Measurements from ENCODE around the gene CAND2.

Gene CAND2

GRCh38 chr3:12759097-12759679, 37.3 kb upstream of the CAND2 start, which contains the start of gene TMEM40:
TMEM40 (minus strand) TSS chr3:12759259; CDS start chr3:12749832, 9,427 bp downstream.
- no peak for FAIRE-seq
- DNase-seq (ENCODE audit: insufficient read length, low spot score) = no peak
- no peak for TF ChIP-seq CTCF (IDR thresholded peaks at IDR 0.05; ENCODE audit: insufficient read depth, missing control alignments)

GRCh38 chr3:12759693-12760565, 36.6 kb upstream of the CAND2 start:
- TF ChIP-seq CTCF (IDR thresholded peaks at IDR 0.05; ENCODE audit: insufficient read depth, missing control alignments) = no peak
- DNase-seq (ENCODE audit: insufficient read length, low spot score) = no peak
- no peak for FAIRE-seq

- FAIRE-seq = no peak
- TF ChIP-seq CTCF (IDR thresholded peaks at IDR 0.05; ENCODE audit: insufficient read depth, missing control alignments) = no peak
These were observed 32.2 kb upstream of the CAND2 start for GRCh38 chr3:12764171-12764776.

GRCh38 chr3:12766541-12766940, 29.9 kb upstream of the CAND2 start:
- TF ChIP-seq CTCF (IDR thresholded peaks at IDR 0.05; ENCODE audit: insufficient read depth, missing control alignments) = no peak
- no peak for DNase-seq (ENCODE audit: insufficient read length, low spot score)
- FAIRE-seq = no peak

More at GRCh38 chr3:12764171-12764776, 32.2 kb upstream of the CAND2 start:
- DNase-seq (ENCODE audit: insufficient read length, low spot score) = no peak

GRCh38 chr3:12768579-12769527, 27.6 kb upstream of the CAND2 start:
- FAIRE-seq (no peak), DNase-seq (ENCODE audit: insufficient read length, low spot score) (no peak)
- TF ChIP-seq CTCF (IDR thresholded peaks at IDR 0.05; ENCODE audit: insufficient read depth, missing control alignments) = no peak

- DNase-seq (ENCODE audit: insufficient read length, low spot score) (no peak), FAIRE-seq (no peak)
- no peak for TF ChIP-seq CTCF (IDR thresholded peaks at IDR 0.05; ENCODE audit: insufficient read depth, missing control alignments)
These were observed 26.7 kb upstream of the CAND2 start for GRCh38 chr3:12769761-12770160.

Measured in D721Med (cell line).